HepG2 (cell line): ENCODE measurements around the gene WDR26. TPM values are rescaled to one million over a fixed set of nuclear protein-coding genes. Genes with fewer than 3 reads are reported as not detected.

ENCODE experiments used
- ATF6 ChIP-seq: sonication (generic); formaldehyde crosslinking; conservative IDR thresholded peaks from 2 replicates; pipeline ENCODE4 v1.4.0; 2020; ENCODE audit warnings: missing genetic modification reagents
- BCL3 ChIP-seq: sonication (generic); formaldehyde crosslinking; IDR thresholded peaks from 2 replicates; pipeline ENCODE4 v1.5.1; 2020; ENCODE audit warnings: mild to moderate bottlenecking, missing genetic modification reagents, moderate library complexity
- CHD2 ChIP-seq: IDR thresholded peaks from 2 replicates; pipeline ENCODE4 v1.6.1; 2011; ENCODE audit warnings: low read depth, low read length, improper control_type of control experiment
- EEA1 ChIP-seq: sonication (generic); formaldehyde crosslinking; IDR thresholded peaks from 2 replicates; pipeline ENCODE4 v1.5.1; 2020; ENCODE audit warnings: mild to moderate bottlenecking, missing genetic modification reagents, borderline replicate concordance
- EP300 ChIP-seq, 3 experiments: sonication (generic) in 1 of 3; formaldehyde crosslinking in 1 of 3; IDR thresholded peaks; 2 replicates each; pipeline versions ENCODE4 v1.5.1 to v1.6.1; 2011 to 2020; ENCODE audit warnings: low read depth in 2 of 3, low read length in 2 of 3, borderline replicate concordance in 1 of 3, improper control_type of control experiment in 1 of 3, mild to moderate bottlenecking in 1 of 3, missing genetic modification reagents in 1 of 3, moderate library complexity in 1 of 3
- FOXA1 ChIP-seq, 2 experiments: fragments of 450-650 bp in 1 of 2; sonication (generic) in 1 of 2; formaldehyde crosslinking in 1 of 2; IDR thresholded peaks; 2 replicates each; pipeline versions ENCODE4 v1.4.0 to v1.6.1; 2016 to 2020; ENCODE audit warnings: missing genetic modification reagents in 1 of 2
- FOXM1 ChIP-seq: sonication (generic); formaldehyde crosslinking; IDR thresholded peaks from 2 replicates; pipeline ENCODE4 v1.5.0; 2020; ENCODE audit warnings: missing genetic modification reagents
- FOXP1 ChIP-seq, 2 experiments: fragments of 450-650 bp in 1 of 2; IDR thresholded peaks; 2 replicates each; pipeline ENCODE4 v1.6.1; 2017 to 2018; ENCODE audit warnings: antibody characterized with exemption in 1 of 2
- GLMP ChIP-seq: sonication (generic); formaldehyde crosslinking; IDR thresholded peaks from 2 replicates; pipeline ENCODE4 v1.9.0; 2021; ENCODE audit warnings: missing genetic modification reagents, mild to moderate bottlenecking, borderline replicate concordance
- HNF4A ChIP-seq: sonication (generic); formaldehyde crosslinking; IDR thresholded peaks from 2 replicates; pipeline ENCODE4 v1.4.0; 2020; ENCODE audit warnings: missing genetic modification reagents
- HOXA7 ChIP-seq: sonication (generic); formaldehyde crosslinking; IDR thresholded peaks from 2 replicates; pipeline ENCODE4 v1.8.1; 2022; ENCODE audit warnings: mild to moderate bottlenecking, missing genetic modification reagents, moderate library complexity
- KDM3A ChIP-seq: IDR thresholded peaks from 2 replicates; pipeline ENCODE4 v1.6.1; 2018; ENCODE audit warnings: low read depth, missing compliant biosample characterization
- MEIS2 ChIP-seq: sonication (generic); formaldehyde crosslinking; IDR thresholded peaks from 2 replicates; pipeline ENCODE4 v1.9.0; 2021; ENCODE audit warnings: mild to moderate bottlenecking, missing genetic modification reagents
- MTERF4 ChIP-seq: sonication (generic); formaldehyde crosslinking; IDR thresholded peaks from 2 replicates; pipeline ENCODE4 v1.8.0; 2023; ENCODE audit warnings: mild to moderate bottlenecking, missing genetic modification reagents
- MXD1 ChIP-seq: sonication (generic); formaldehyde crosslinking; IDR thresholded peaks from 2 replicates; pipeline ENCODE4 v1.4.0; 2020; ENCODE audit warnings: mild to moderate bottlenecking, missing genetic modification reagents
- PHF21A ChIP-seq: sonication (generic); formaldehyde crosslinking; IDR thresholded peaks from 2 replicates; pipeline ENCODE4 v1.5.0; 2020; ENCODE audit warnings: mild to moderate bottlenecking, missing genetic modification reagents
- SP5 ChIP-seq: IDR thresholded peaks from 2 replicates; pipeline ENCODE4 v1.6.1; 2016; ENCODE audit warnings: low read depth, borderline replicate concordance
- TAF15 ChIP-seq: fragments of 200-400 bp; formaldehyde crosslinking; IDR thresholded peaks from one replicate; pipeline ENCODE4 v1.6.1; 2018; ENCODE audit warnings: mild to moderate bottlenecking, low read depth, low read length; ENCODE audit not compliant: poor library complexity, severe bottlenecking
- THYN1 ChIP-seq: sonication (generic); formaldehyde crosslinking; IDR thresholded peaks from 2 replicates; pipeline ENCODE4 v1.8.1; 2023; ENCODE audit warnings: low read depth, mild to moderate bottlenecking, moderate library complexity, missing genetic modification reagents, borderline replicate concordance
- TRIM24 ChIP-seq: sonication (generic); formaldehyde crosslinking; IDR thresholded peaks from 2 replicates; pipeline ENCODE4 v1.8.0; 2022; ENCODE audit warnings: mild to moderate bottlenecking, missing genetic modification reagents
- ZNF205 ChIP-seq: IDR thresholded peaks from 2 replicates; pipeline ENCODE4 v1.6.1; 2018; ENCODE audit warnings: missing biosample characterization, missing genetic modification reagents
- ZNF235 ChIP-seq: sonication (generic); formaldehyde crosslinking; IDR thresholded peaks from 2 replicates; pipeline ENCODE4 v1.8.1; 2023; ENCODE audit warnings: mild to moderate bottlenecking, missing genetic modification reagents, borderline replicate concordance
- ZNF251 ChIP-seq: sonication (generic); formaldehyde crosslinking; IDR thresholded peaks from 2 replicates; pipeline ENCODE4 v1.9.0; 2021; ENCODE audit warnings: mild to moderate bottlenecking, missing genetic modification reagents
- ZNF75D ChIP-seq: sonication (generic); formaldehyde crosslinking; IDR thresholded peaks from 2 replicates; pipeline ENCODE4 v1.8.1; 2023; ENCODE audit warnings: missing genetic modification reagents, mild to moderate bottlenecking, borderline replicate concordance
- polyA plus RNA-seq, 8 experiments: library from polyadenylated mRNA; depleted of rRNA in 3 of 8; stranded (reverse) in 7 of 8; unstranded in 1 of 8; fragments of >200 nt; fragmentation: Illumina TruSeq in 4 of 8; extraction: Trizol in 4 of 8; gene quantifications; 2 replicates each; pipeline versions ENCODE4 v1.2.1 to v1.2.3, GENCODE V29; 2011 to 2016; ENCODE audit warnings: low read depth in 4 of 8, missing spikeins in 1 of 8, mixed read lengths in 1 of 8; ENCODE audit not compliant: insufficient read depth in 1 of 8
- total RNA-seq, 5 experiments: library from RNA; depleted of rRNA; stranded (reverse); fragments of >200 nt; fragmentation: Illumina TruSeq; extraction: Trizol; gene quantifications; 2 replicates each; pipeline ENCODE4 v1.2.3, GENCODE V29; 2016; ENCODE audit warnings: low read depth in 1 of 5

WDR26 gene
- total and polyA plus RNA-seq, 2 of the 13 experiments (the other 11 are each of a cell fraction or from before 2014, with no cell fraction given), result 13.2 to 23.7 TPM

GRCh38 chr1:224434691-224435317 lies at the start of gene WDR26 (continued):
- TF ChIP-seq MEIS2 (CRISPR knock-in tag) (no peak; the same call in 1 of the 2 replicates), MTERF4 (no peak), PHF21A (CRISPR knock-in tag) (no peak), ZNF205 (no peak), CHD2 (no peak), TAF15 (no peak), GLMP (CRISPR knock-in tag) (no peak), BCL3 (CRISPR knock-in tag) (peak; percentile 77; the same call in 1 of the 2 replicates), ZNF235 (no peak), HOXA7 (CRISPR knock-in tag) (no peak), TRIM24 (CRISPR knock-in tag) (no peak), MXD1 (CRISPR knock-in tag) (peak; percentile 88), SP5 (CRISPR knock-in tag) (no peak), HNF4A (CRISPR knock-in tag) (0 out of 2 replicates have a peak, but pooled peaks have one; percentile 26), ZNF75D (CRISPR knock-in tag) (no peak), EP300 (IDR thresholded peaks at IDR 0.05; ENCODE audit: low read depth in 2 of 2, low read length in 2 of 2) (no peak), EP300 (CRISPR knock-in tag; IDR thresholded peaks at IDR 0.05; ENCODE audit: borderline replicate concordance) (no peak), EEA1 (CRISPR knock-in tag) (0 out of 2 replicates have a peak, but pooled peaks have one; percentile 64), FOXA1 (IDR thresholded peaks at IDR 0.05) (no peak), FOXA1 (CRISPR knock-in tag; IDR thresholded peaks at IDR 0.05) (peak; percentile 17; the same call in 1 of the 2 replicates), KDM3A (CRISPR knock-in tag) (no peak), FOXP1 (IDR thresholded peaks at IDR 0.05) (no peak), FOXP1 (CRISPR knock-in tag; IDR thresholded peaks at IDR 0.05) (no peak), FOXM1 (CRISPR knock-in tag) (0 out of 2 replicates have a peak, but pooled peaks have one; percentile 61), ATF6 (CRISPR knock-in tag) (no peak), THYN1 (no peak), ZNF251 (no peak)
